Panc1 (cell line): Measurements from ENCODE around the gene HSD17B2. TPM values are rescaled to one million over a fixed set of nuclear protein-coding genes. Genes with fewer than 3 reads are reported as not detected.

Experiments
- ATAC-seq: fragments of 200-7000 bp; cut with Tn5 transposase; 2 replicates; pipeline ENCODE4 v1.9.1; 2020; ENCODE audit warnings: mild to moderate bottlenecking, moderate library complexity
- BruUV-seq: library from RNA; stranded (reverse); fragments of 400-500 nt; replicated peaks from 2 replicates; lab custom pipeline; 2021; lab: Mats Ljungman, UMichigan
- CTCF ChIA-PET: fragments of 300-600 bp; sonication (Branson Sonifier 250); formaldehyde crosslinking; loops from one replicate; lab custom pipeline; 2022; ENCODE audit warnings: antibody characterized with exemption; lab: Charles Lee
- POLR2A ChIA-PET: fragments of 300-600 bp; sonication (Branson Sonifier 250); formaldehyde crosslinking; loops from one replicate; lab custom pipeline; 2022; ENCODE audit warnings: antibody characterized with exemption; lab: Charles Lee
- DNase-seq: peaks from one replicate; pipeline ENCODE4 v3.0.0-alpha.2; 2010; ENCODE audit warnings: low read depth, low spot score
- H3K27ac ChIP-seq: 2 replicates; pipeline ENCODE4 v1.5.1; 2011; ENCODE audit warnings: mild to moderate bottlenecking, low read length, inconsistent platforms
- H3K27me3 ChIP-seq: fragments of 200-500 bp; sonication (Bioruptor generic); 2 replicates; pipeline ENCODE4 v1.6.0; 2014; ENCODE audit warnings: low read length, inconsistent platforms; ENCODE audit not compliant: control insufficient read depth, insufficient read depth
- H3K36me3 ChIP-seq: fragments of 200-500 bp; sonication (Bioruptor generic); 2 replicates; pipeline ENCODE4 v1.5.1; 2014; ENCODE audit warnings: inconsistent platforms, mild to moderate bottlenecking, low read length, moderate library complexity; ENCODE audit not compliant: control insufficient read depth, insufficient read depth
- H3K4me1 ChIP-seq: 2 replicates; pipeline ENCODE4 v1.5.1; 2011; ENCODE audit warnings: inconsistent platforms, mild to moderate bottlenecking, low read length, moderate library complexity; ENCODE audit not compliant: control insufficient read depth, insufficient read depth
- H3K4me3 ChIP-seq, 2 experiments: 2 replicates each; pipeline ENCODE4 v1.5.1; 2011 to 2012; ENCODE audit warnings: low read depth in 2 of 2, low read length in 2 of 2, mild to moderate bottlenecking in 2 of 2, inconsistent platforms in 1 of 2, moderate library complexity in 1 of 2
- H3K9me3 ChIP-seq: fragments of 200-500 bp; sonication (Bioruptor generic); 2 replicates; pipeline ENCODE4 v1.5.1; 2014; ENCODE audit warnings: low read depth, mild to moderate bottlenecking, inconsistent platforms, low read length, moderate library complexity; ENCODE audit not compliant: control insufficient read depth, insufficient read depth
- CTCF ChIP-seq: fragments of 450-650 bp; IDR thresholded peaks from 2 replicates; pipeline ENCODE4 v1.5.1; 2017; ENCODE audit warnings: mild to moderate bottlenecking
- POLR2AphosphoS5 ChIP-seq: IDR thresholded peaks from 2 replicates; pipeline ENCODE4 v1.6.1; 2012; ENCODE audit warnings: mild to moderate bottlenecking, low read depth, low read length, moderate library complexity
- REST ChIP-seq, 2 experiments: IDR thresholded peaks; 2 replicates each; pipeline ENCODE4 v1.6.1; 2011 to 2012; ENCODE audit warnings: low read depth in 2 of 2, control low read depth in 1 of 2, low read length in 1 of 2, mild to moderate bottlenecking in 1 of 2, moderate library complexity in 1 of 2; ENCODE audit not compliant: insufficient read depth in 1 of 2
- SIN3A ChIP-seq: IDR thresholded peaks from 2 replicates; pipeline ENCODE4 v1.6.1; 2012; ENCODE audit warnings: low read depth, mild to moderate bottlenecking, low read length, moderate library complexity, borderline replicate concordance; ENCODE audit not compliant: insufficient read depth
- TCF7L2 ChIP-seq: IDR thresholded peaks from 2 replicates; pipeline ENCODE4 v1.6.1; 2011; ENCODE audit warnings: mild to moderate bottlenecking, low read depth, low read length, inconsistent platforms
- in situ Hi-C: cut with HindIII; loops from 2 replicates; pipeline ENCODE4 v1.10.0; 2016; ENCODE audit warnings: low sequenced_read_pairs, low pct_unique_long_range_greater_than_20kb
- intact Hi-C: fragments of 100-400 bp; cut with micrococcal nuclease; formaldehyde crosslinking; loops from one replicate; pipeline ENCODE4 v1.10.0; 2022; ENCODE audit not compliant: unreplicated experiment
- total RNA-seq: library from RNA; stranded (reverse); gene quantifications from one replicate; pipeline ENCODE4 v1.2.1, GENCODE V29; 2021; ENCODE audit not compliant: unreplicated experiment

Gene HSD17B2
- total RNA-seq, 1 experiment from 2014 or later = 0.41 TPM

- H3K27me3 ChIP-seq = no peaks in the 10 kb centered on the region
- no peaks in the 10 kb centered on the region for H3K9me3 ChIP-seq
- in situ Hi-C loops = no loop called here
- BruUV-seq = no TSS peak
- ChIA-PET POLR2A (no interaction called here), CTCF (no interaction called here)
- DNase-seq (no peak), ATAC-seq (no peak)
- TF ChIP-seq SIN3A (no peak), CTCF (no peak)
- H3K36me3 ChIP-seq = no peaks in the 10 kb centered on the region
- intact Hi-C loops = loop anchor here (10.0 kb wide), 1 partner anchor 119 kb away; no protein-coding TSS in a partner anchor
- no peaks in the 10 kb centered on the region for H3K4me1 ChIP-seq
- H3K27ac ChIP-seq = no peak overlapping the region
- H3K4me3 ChIP-seq = no peak overlapping the region
These were observed 28.5 kb downstream of the HSD17B2 start for GRCh38 chr16:82063456-82064082.

- DNase-seq = no peak
- in situ Hi-C loops (no loop called here), intact Hi-C loops (loop anchor here (10.0 kb wide), 1 partner anchor 122 kb away; no protein-coding TSS in a partner anchor)
- no peaks in the 10 kb centered on the region for H3K9me3 ChIP-seq
- H3K4me1 ChIP-seq = no peaks in the 10 kb centered on the region
- no peak for ATAC-seq
- no peaks in the 10 kb centered on the region for H3K27me3 ChIP-seq
- H3K27ac ChIP-seq = no peak overlapping the region
- TF ChIP-seq POLR2AphosphoS5 (no peak), TCF7L2 (no peak), CTCF (no peak), SIN3A (no peak), REST (IDR thresholded peaks at IDR 0.05; ENCODE audit: insufficient read depth in 1 of 2, low read depth in 2 of 2, low read length in 1 of 2) (no peak)
- H3K4me3 ChIP-seq = no peak overlapping the region
- POLR2A ChIA-PET = no interaction called here
- no TSS peak for BruUV-seq
- CTCF ChIA-PET = no interaction called here
- no peaks in the 10 kb centered on the region for H3K36me3 ChIP-seq
These were observed 32.2 kb downstream of the HSD17B2 start for GRCh38 chr16:82067042-82067803.
